ENCODE data around the gene FGF8.

The FGF8 gene

GRCh38 chr10:101761226-101761625 lies 14.7 kb downstream of the FGF8 start:
- Histone ChIP-seq H3K27ac (no peak overlapping the region), H3K4me3 (ENCODE audit: low read depth, low read length) (no peak overlapping the region), H3K36me3 (no peaks in the 10 kb centered on the region), H3K9me3 (ENCODE audit: severe bottlenecking) (no peaks in the 10 kb centered on the region), H3K27me3 (ENCODE audit: insufficient read depth, low read depth, severe bottlenecking) (no peaks in the 10 kb centered on the region)
- DNase-seq: no peak
- TF ChIP-seq CTCF (IDR thresholded peaks at IDR 0.05; ENCODE audit: low read depth, low read length): no peak

DNA sequence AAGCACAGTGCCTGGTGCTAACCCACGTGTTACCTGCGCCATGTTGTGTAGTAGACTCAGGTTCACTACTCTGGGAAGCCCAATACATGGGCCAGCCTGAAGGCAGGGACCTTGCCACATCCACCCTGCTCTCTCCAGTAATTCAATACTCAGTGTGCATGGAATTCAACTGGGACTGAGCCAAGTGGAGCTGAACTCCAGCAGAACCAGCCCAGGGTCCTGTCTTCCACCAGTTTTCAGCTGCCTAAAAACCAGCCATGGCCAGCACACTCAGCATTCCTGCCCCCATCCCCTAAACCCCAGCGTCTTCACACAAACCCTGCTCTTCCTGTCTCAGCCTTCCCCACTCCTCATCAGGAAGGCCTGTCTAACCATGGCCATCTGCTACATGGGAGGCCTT lies 15.4 kb downstream of the FGF8 start:
- no peak for TF ChIP-seq CTCF (IDR thresholded peaks at IDR 0.05; ENCODE audit: low read depth, low read length)
- Histone ChIP-seq H3K9me3 (ENCODE audit: severe bottlenecking) (no peaks in the 10 kb centered on the region), H3K36me3 (no peaks in the 10 kb centered on the region), H3K27ac (peak overlapping the region; percentile 60), H3K27me3 (ENCODE audit: insufficient read depth, low read depth, severe bottlenecking) (no peaks in the 10 kb centered on the region), H3K4me3 (ENCODE audit: low read depth, low read length) (no peak overlapping the region)
- DNase-seq: no peak

GRCh38 chr10:101759309-101760247 lies 16.3 kb downstream of the FGF8 start:
- H3K4me3 ChIP-seq (ENCODE audit: low read depth, low read length): no peak overlapping the region
- peak; percentile 45 for DNase-seq
- H3K9me3 ChIP-seq (ENCODE audit: severe bottlenecking): no peaks in the 10 kb centered on the region
- TF ChIP-seq CTCF (IDR thresholded peaks at IDR 0.05; ENCODE audit: low read depth, low read length): no peak
- no peaks in the 10 kb centered on the region for H3K36me3 ChIP-seq
- peak overlapping the region; percentile 60 for H3K27ac ChIP-seq
- no peaks in the 10 kb centered on the region for H3K27me3 ChIP-seq (ENCODE audit: insufficient read depth, low read depth, severe bottlenecking)

- no peaks in the 10 kb centered on the region for H3K9me3 ChIP-seq (ENCODE audit: severe bottlenecking)
- peak overlapping the region; percentile 60; the same call in 1 of the 2 replicates for H3K27ac ChIP-seq
- no peak overlapping the region for H3K4me3 ChIP-seq (ENCODE audit: low read depth, low read length)
- no peaks in the 10 kb centered on the region for H3K36me3 ChIP-seq
- H3K27me3 ChIP-seq (ENCODE audit: insufficient read depth, low read depth, severe bottlenecking): no peaks in the 10 kb centered on the region
- DNase-seq: no peak
- TF ChIP-seq CTCF (IDR thresholded peaks at IDR 0.05; ENCODE audit: low read depth, low read length): no peak
These were observed 17.1 kb downstream of the FGF8 start for GRCh38 chr10:101758858-101759257.

GRCh38 chr10:101752241-101752640 lies 23.7 kb downstream of the FGF8 start:
- no peak overlapping the region for H3K27ac ChIP-seq
- no peak overlapping the region for H3K4me3 ChIP-seq (ENCODE audit: low read depth, low read length)
- H3K36me3 ChIP-seq: no peaks in the 10 kb centered on the region
- no peaks in the 10 kb centered on the region for H3K9me3 ChIP-seq (ENCODE audit: severe bottlenecking)
- DNase-seq: peak; percentile 44
- H3K27me3 ChIP-seq (ENCODE audit: insufficient read depth, low read depth, severe bottlenecking): no peaks in the 10 kb centered on the region
- no peak for TF ChIP-seq CTCF (IDR thresholded peaks at IDR 0.05; ENCODE audit: low read depth, low read length)

Measured in WERI-Rb-1 (cell line).